B cell (primary cell): ENCODE measurements around the gene RPL29. TPM values are rescaled to one million over a fixed set of nuclear protein-coding genes. Genes with fewer than 3 reads are reported as not detected.

Source experiments
- ATAC-seq: fragments of 200-7000 bp; cut with Tn5 transposase; one replicate; pipeline ENCODE4 v1.10.0; 2021; ENCODE audit warnings: low read depth, mild to moderate bottlenecking, moderate number of reproducible peaks, moderate library complexity
- CTCF ChIA-PET: fragments of 350-600 bp; sonication (Branson Sonifier 250); formaldehyde crosslinking; loops from one replicate; lab custom pipeline; 2021; ENCODE audit warnings: antibody characterized with exemption, inconsistent platforms; lab: Charles Lee
- POLR2A ChIA-PET: fragments of 350-600 bp; sonication (Branson Sonifier 250); formaldehyde crosslinking; loops from one replicate; lab custom pipeline; 2021; ENCODE audit warnings: antibody characterized with exemption; lab: Charles Lee
- DNase-seq: peaks from one replicate; pipeline ENCODE4 v3.0.0; 2013
- H2AFZ ChIP-seq: 2 replicates; pipeline ENCODE4 v1.6.1; 2012; ENCODE audit warnings: mild to moderate bottlenecking, low read depth, low read length; ENCODE audit not compliant: insufficient read depth, poor library complexity, severe bottlenecking
- H3K27ac ChIP-seq, 2 donors: 1 replicate in 1 of 2; 2 replicates in 1 of 2; pipeline ENCODE4 v1.5.1; 2012 to 2013; ENCODE audit warnings: low read length in 2 of 2, mild to moderate bottlenecking in 2 of 2, moderate library complexity in 1 of 2
- H3K27me3 ChIP-seq, 4 experiments: fragments of 200-600 bp in 1 of 4; sonication (generic) in 1 of 4; replicated peaks in 1 of 4; 1 replicate in 2 of 4; 2 replicates in 2 of 4; pipeline versions ENCODE4 v1.6.1 to v1.7.0; 2013 to 2016; ENCODE audit warnings: low read length in 3 of 4, mild to moderate bottlenecking in 2 of 4, mixed read lengths in 1 of 4, moderate library complexity in 1 of 4; ENCODE audit not compliant: insufficient read depth in 4 of 4, control insufficient read depth in 3 of 4; ENCODE audit errors: control extremely low read depth in 1 of 4
- H3K36me3 ChIP-seq, 2 experiments: replicated peaks in 1 of 2; 1 replicate in 1 of 2; 2 replicates in 1 of 2; pipeline versions ENCODE4 v1.6.1 to v1.7.1; 2013; ENCODE audit warnings: low read length in 1 of 2; ENCODE audit not compliant: insufficient read depth in 2 of 2, control insufficient read depth in 1 of 2; ENCODE audit errors: control extremely low read depth in 1 of 2, extremely low read depth in 1 of 2
- H3K4me1 ChIP-seq, 2 donors: fragments of 200-600 bp in 1 of 2; sonication (generic) in 1 of 2; 1 replicate in 1 of 2; 2 replicates in 1 of 2; pipeline versions ENCODE4 v1.5.1 to v1.6.1; 2013 to 2017; ENCODE audit warnings: low read length in 2 of 2; ENCODE audit not compliant: control insufficient read depth in 2 of 2, insufficient read depth in 2 of 2
- H3K4me2 ChIP-seq: replicated peaks from 2 replicates; pipeline ENCODE3; 2012; ENCODE audit warnings: mild to moderate bottlenecking, low read depth, low read length; ENCODE audit not compliant: poor library complexity, severe bottlenecking
- H3K4me3 ChIP-seq, 5 experiments: fragments of 200-600 bp in 1 of 5; sonication (generic) in 1 of 5; 1 replicate in 3 of 5; 2 replicates in 2 of 5; pipeline versions ENCODE4 v1.5.1 to v1.7.0; 2011 to 2016; ENCODE audit warnings: low read length in 4 of 5, mild to moderate bottlenecking in 4 of 5, low read depth in 2 of 5, control low read depth in 1 of 5, moderate library complexity in 1 of 5; ENCODE audit not compliant: insufficient read depth in 1 of 5; ENCODE audit errors: control extremely low read depth in 1 of 5, extremely low read depth in 1 of 5
- H3K79me2 ChIP-seq: fragments of 200-600 bp; sonication (generic); one replicate; pipeline ENCODE4 v1.6.0; 2016; ENCODE audit warnings: low read length; ENCODE audit not compliant: control insufficient read depth, insufficient read depth
- H3K9ac ChIP-seq: fragments of 200-600 bp; sonication (generic); 2 replicates; pipeline ENCODE4 v1.6.1; 2017; ENCODE audit warnings: mild to moderate bottlenecking, low read length, moderate library complexity
- H3K9me3 ChIP-seq, 3 donors: one replicate each; pipeline versions ENCODE4 v1.6.1 to v1.7.1; 2013; ENCODE audit warnings: low read length in 2 of 3; ENCODE audit not compliant: control insufficient read depth in 2 of 3, insufficient read depth in 1 of 3; ENCODE audit errors: control extremely low read depth in 1 of 3
- H4K20me1 ChIP-seq: 2 replicates; pipeline ENCODE4 v1.6.0; 2012; ENCODE audit warnings: mild to moderate bottlenecking, low read length; ENCODE audit not compliant: insufficient read depth, control insufficient read depth, poor library complexity, severe bottlenecking
- H3K27ac Mint-ChIP-seq: one replicate; pipeline ENCODE4 v1.8.0; 2021; ENCODE audit warnings: mixed read lengths
- H3K27me3 Mint-ChIP-seq: one replicate; pipeline ENCODE4 v1.8.0; 2021; ENCODE audit warnings: mixed read lengths
- H3K4me1 Mint-ChIP-seq: one replicate; pipeline ENCODE4 v1.8.0; 2021; ENCODE audit warnings: mixed read lengths
- H3K4me3 Mint-ChIP-seq: one replicate; pipeline ENCODE4 v1.8.0; 2021; ENCODE audit warnings: mixed read lengths
- H3K9me3 Mint-ChIP-seq: one replicate; pipeline ENCODE4 v1.8.0; 2022; ENCODE audit warnings: mixed read lengths; ENCODE audit not compliant: insufficient read depth
- CTCF ChIP-seq: fragments of 200-600 bp; IDR thresholded peaks from one replicate; pipeline ENCODE4 v1.8.0; 2022; ENCODE audit warnings: antibody characterized with exemption, mild to moderate bottlenecking
- EZH2 ChIP-seq: IDR thresholded peaks from 2 replicates; pipeline ENCODE4 v1.6.1; 2012; ENCODE audit warnings: borderline replicate concordance, low read depth, mild to moderate bottlenecking, moderate library complexity, low read length; ENCODE audit not compliant: insufficient read depth, poor library complexity, severe bottlenecking
- WGBS: methylation state at CpG from one replicate; pipeline ENCODE4 v1.1.5; 2013; ENCODE audit warnings: missing lambda C conversion rate; ENCODE audit not compliant: insufficient coverage; 5-methylcytosine and 5-hydroxymethylcytosine counted together
- intact Hi-C: fragments of 100-400 bp; cut with micrococcal nuclease; formaldehyde crosslinking; loops from one replicate; pipeline ENCODE4 v1.10.0; 2022
- polyA minus RNA-seq: library from RNA; depleted of rRNA, polyadenylated mRNA; stranded (reverse); fragments of >200 nt; gene quantifications from 2 replicates; pipeline ENCODE4 v1.2.3, GENCODE V29; 2012
- polyA plus RNA-seq: library from polyadenylated mRNA; depleted of rRNA; stranded (reverse); fragments of >200 nt; gene quantifications from 2 replicates; pipeline ENCODE4 v1.2.3, GENCODE V29; 2012
- total RNA-seq, 2 donors: library from RNA; stranded (reverse); fragments of 120-200 nt in 1 of 2; gene quantifications; 1 replicate in 1 of 2; 2 replicates in 1 of 2; pipeline versions ENCODE4 v1.2.3 to v1.2.4, GENCODE V29; 2013 to 2022

The RPL29 gene
- total RNA-seq (1,460 and 1,552 TPM in 2 replicates), polyA plus RNA-seq (2,693 and 3,787 TPM in 2 replicates), polyA minus RNA-seq (1,668 and 2,262 TPM in 2 replicates)
- 2,504 TPM for total RNA-seq (2013)

GRCh38 chr3:51995346-51996163, at the start of gene RPL29:
TSS of gene RPL29 (minus strand) at chr3:51995895. CDS start at chr3:51995461, 434 bp downstream.
- Mint-ChIP-seq H3K27me3 (peaks cover 6% of the 10 kb centered on the region), H3K4me1 (peaks cover 33% of the 10 kb centered on the region), H3K27ac (peak within 1 kb of the TSS; percentile 100), H3K4me3 (peak within 1 kb of the TSS; percentile 100), H3K9me3 (no peaks in the 10 kb centered on the region)
- 0% methylated on average over 33 of the region's 40 CpGs for WGBS
- Histone ChIP-seq H3K27ac (peak within 1 kb of the TSS; percentile 87 to 91), H3K9ac (peak within 1 kb of the TSS; percentile 90), H3K36me3 (peaks cover 0 to 26% of the 10 kb centered on the region in 2 experiments), H3K27me3 (no peaks in the 10 kb centered on the region), H3K4me3 (peak within 1 kb of the TSS; percentile 89 to 99 (median 94)), H3K9me3 (no peaks in the 10 kb centered on the region), H3K4me1 (peaks cover 13 to 19% of the 10 kb centered on the region in 2 donors), H3K79me2 (peaks cover 17% of the 10 kb centered on the region), H3K4me2 (peak within 1 kb of the TSS; percentile 88), H2AFZ (peak within 1 kb of the TSS; percentile 96), H4K20me1 (peaks cover 37% of the 10 kb centered on the region)
- intact Hi-C loops, result loop anchor here (1.0 to 5.0 kb wide), 7 partner anchors 12 to 541 kb away; partner anchors contain the start of genes ABHD14A, ABHD14B, ACY1 and PARP3
- ATAC-seq (peak; percentile 98), DNase-seq (peak; percentile 95)
- TF ChIP-seq CTCF, result no peak
- TF ChIP-seq EZH2, result no peak
- ChIA-PET POLR2A (interaction anchor here (0.6 to 2.5 kb wide), 11 partner anchors 9 to 537 kb away, joined by 3 to 25 read pairs (median 4); partner anchors contain the start of genes ABHD14B, ACY1, DUSP7 and PARP3), CTCF (interaction anchor here (0.6 to 2.7 kb wide), 18 partner anchors 12 to 1427 kb away, joined by 3 to 25 read pairs (median 4); partner anchors contain the start of genes ABHD14A, ABHD14B, ACY1 and DUSP7)
